IPS-15b (cell line): ENCODE results near the gene KCNQ2.

Experiments
- H3K27me3 ChIP-seq: one replicate; pipeline ENCODE4 v1.6.1; 2013; ENCODE audit warnings: low read length; ENCODE audit not compliant: control insufficient read depth, insufficient read depth
- H3K36me3 ChIP-seq: one replicate; pipeline ENCODE4 v1.6.1; 2013; ENCODE audit warnings: low read length; ENCODE audit not compliant: control insufficient read depth, insufficient read depth
- H3K4me1 ChIP-seq: one replicate; pipeline ENCODE4 v1.6.1; 2013; ENCODE audit warnings: mild to moderate bottlenecking, low read length; ENCODE audit not compliant: control insufficient read depth, insufficient read depth
- H3K4me3 ChIP-seq: one replicate; pipeline ENCODE4 v1.5.1; 2013; ENCODE audit warnings: low read depth, low read length
- H3K9ac ChIP-seq: one replicate; pipeline ENCODE4 v1.6.1; 2013; ENCODE audit warnings: low read depth, mild to moderate bottlenecking, low read length
- H3K9me3 ChIP-seq: one replicate; pipeline ENCODE4 v1.6.1; 2013; ENCODE audit warnings: mild to moderate bottlenecking, low read length; ENCODE audit not compliant: control insufficient read depth, insufficient read depth

The KCNQ2 gene

GRCh38 chr20:63430891-63431290 lies 41.6 kb downstream of the KCNQ2 start:
- Histone ChIP-seq H3K4me3 (no peak overlapping the region), H3K9ac (no peak overlapping the region), H3K27me3 (no peaks in the 10 kb centered on the region), H3K36me3 (no peaks in the 10 kb centered on the region), H3K9me3 (no peaks in the 10 kb centered on the region), H3K4me1 (peaks cover 2% of the 10 kb centered on the region)

DNA sequence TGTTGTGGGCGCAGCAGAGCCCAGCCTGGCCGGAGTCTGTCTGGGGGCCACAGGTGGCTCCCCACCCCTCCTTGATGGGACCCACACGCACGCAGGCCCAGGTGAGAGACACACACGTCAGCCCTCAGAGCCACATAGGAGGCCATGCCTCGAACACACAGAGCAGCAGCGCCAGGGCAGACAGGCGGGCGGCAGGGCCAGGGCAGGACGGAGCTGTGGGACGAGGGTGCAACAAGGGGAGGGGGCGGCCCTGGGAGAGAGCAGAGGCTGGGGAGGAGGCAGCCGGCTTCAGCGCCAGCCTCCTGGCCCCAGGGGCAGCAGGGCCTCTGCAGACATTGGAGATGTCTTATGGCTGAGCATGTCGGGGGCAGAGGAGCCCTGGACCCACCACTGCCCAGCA lies 42.5 kb downstream of the KCNQ2 start:
- Histone ChIP-seq H3K9me3 (no peaks in the 10 kb centered on the region), H3K36me3 (no peaks in the 10 kb centered on the region), H3K4me3 (no peak overlapping the region), H3K9ac (no peak overlapping the region), H3K4me1 (peaks cover 2% of the 10 kb centered on the region), H3K27me3 (no peaks in the 10 kb centered on the region)

GRCh38 chr20:63428906-63429575 lies 43.4 kb downstream of the KCNQ2 start:
- no peaks in the 10 kb centered on the region for H3K27me3 ChIP-seq
- no peaks in the 10 kb centered on the region for H3K9me3 ChIP-seq
- H3K4me3 ChIP-seq, result no peak overlapping the region

DNA sequence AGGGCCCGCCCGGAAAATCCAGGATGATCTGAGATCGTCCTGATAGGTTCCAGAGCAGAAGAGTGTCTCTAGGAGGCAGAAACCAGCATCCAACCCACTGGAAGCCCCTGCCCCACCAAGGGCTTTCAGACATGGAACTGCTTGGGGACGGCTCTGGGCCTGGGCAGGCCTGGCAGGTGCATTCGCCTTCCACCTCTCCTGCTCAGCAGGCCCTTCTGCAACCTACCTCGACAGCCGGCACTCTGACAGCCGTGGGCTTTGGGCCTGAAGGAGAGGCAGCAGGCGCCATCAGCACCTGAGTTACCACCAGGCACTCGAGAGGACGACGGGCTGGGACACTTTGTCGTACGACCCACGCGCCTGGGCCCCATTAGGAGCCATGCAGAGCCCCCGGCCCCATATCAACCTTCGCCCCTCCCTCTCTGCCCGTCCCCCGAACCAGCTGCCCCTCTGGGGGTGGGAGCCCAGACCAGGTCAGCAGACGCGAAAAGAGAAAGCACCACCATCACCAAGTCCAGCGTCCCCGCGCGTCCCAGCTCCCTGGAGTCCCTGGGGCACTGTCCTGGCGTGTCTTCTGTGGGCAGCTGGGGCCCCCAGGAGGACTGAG lies 44.6 kb downstream of the KCNQ2 start:
- H3K9me3 ChIP-seq, result no peaks in the 10 kb centered on the region
- H3K27me3 ChIP-seq, result no peaks in the 10 kb centered on the region
- H3K4me1 ChIP-seq, result no peaks in the 10 kb centered on the region
- no peak overlapping the region for H3K9ac ChIP-seq
- H3K4me3 ChIP-seq, result no peak overlapping the region
- no peaks in the 10 kb centered on the region for H3K36me3 ChIP-seq

More at GRCh38 chr20:63428906-63429575, 43.4 kb downstream of the KCNQ2 start:
- Histone ChIP-seq H3K4me1 (no peaks in the 10 kb centered on the region), H3K9ac (no peak overlapping the region), H3K36me3 (no peaks in the 10 kb centered on the region)

GRCh38 chr20:63427206-63427605 lies 45.2 kb downstream of the KCNQ2 start:
- no peaks in the 10 kb centered on the region for H3K36me3 ChIP-seq
- H3K9ac ChIP-seq, result no peak overlapping the region
- no peak overlapping the region for H3K4me3 ChIP-seq
- no peaks in the 10 kb centered on the region for H3K4me1 ChIP-seq
- H3K9me3 ChIP-seq, result no peaks in the 10 kb centered on the region
- no peaks in the 10 kb centered on the region for H3K27me3 ChIP-seq

DNA sequence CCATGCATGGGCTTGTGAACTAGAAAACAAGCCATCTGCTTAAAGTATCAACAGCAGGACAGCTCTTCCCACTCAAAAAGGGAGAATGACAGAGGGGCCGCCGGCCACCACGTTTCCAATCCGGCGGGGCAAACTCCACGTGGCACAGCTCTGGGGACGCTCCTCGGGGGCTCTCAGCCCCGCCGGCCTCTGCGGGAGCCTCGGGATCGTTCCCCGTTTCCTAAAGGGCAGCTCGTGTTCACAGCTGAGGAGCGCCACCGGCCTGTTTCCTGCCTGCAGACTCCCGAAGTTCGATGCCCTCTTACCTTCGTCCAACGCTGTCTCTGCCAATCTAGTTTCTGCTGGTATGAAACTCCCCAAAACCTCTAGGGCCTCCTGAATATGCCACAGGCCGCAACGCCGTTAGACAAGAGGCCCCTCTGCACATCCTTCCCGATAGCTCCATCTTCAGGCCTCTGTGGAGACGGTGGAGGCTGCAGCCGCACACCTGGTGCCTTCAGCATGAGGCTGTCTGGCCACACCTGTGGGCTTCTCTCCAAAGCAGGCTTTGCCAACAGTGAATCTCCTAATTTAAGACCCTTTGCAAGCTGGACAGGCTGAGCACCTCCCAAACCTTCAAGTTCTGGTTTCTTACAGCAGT lies 46.5 kb downstream of the KCNQ2 start:
- no peaks in the 10 kb centered on the region for H3K36me3 ChIP-seq
- no peaks in the 10 kb centered on the region for H3K9me3 ChIP-seq
- H3K4me1 ChIP-seq, result no peaks in the 10 kb centered on the region
- H3K9ac ChIP-seq, result no peak overlapping the region
- H3K27me3 ChIP-seq, result no peaks in the 10 kb centered on the region
- no peak overlapping the region for H3K4me3 ChIP-seq

- H3K4me1 ChIP-seq, result no peaks in the 10 kb centered on the region
- H3K36me3 ChIP-seq, result no peaks in the 10 kb centered on the region
- no peak overlapping the region for H3K4me3 ChIP-seq
- H3K9me3 ChIP-seq, result no peaks in the 10 kb centered on the region
- H3K27me3 ChIP-seq, result no peaks in the 10 kb centered on the region
- H3K9ac ChIP-seq, result no peak overlapping the region
Measured at GRCh38 chr20:63424613-63425012, 47.8 kb downstream of the KCNQ2 start.

DNA sequence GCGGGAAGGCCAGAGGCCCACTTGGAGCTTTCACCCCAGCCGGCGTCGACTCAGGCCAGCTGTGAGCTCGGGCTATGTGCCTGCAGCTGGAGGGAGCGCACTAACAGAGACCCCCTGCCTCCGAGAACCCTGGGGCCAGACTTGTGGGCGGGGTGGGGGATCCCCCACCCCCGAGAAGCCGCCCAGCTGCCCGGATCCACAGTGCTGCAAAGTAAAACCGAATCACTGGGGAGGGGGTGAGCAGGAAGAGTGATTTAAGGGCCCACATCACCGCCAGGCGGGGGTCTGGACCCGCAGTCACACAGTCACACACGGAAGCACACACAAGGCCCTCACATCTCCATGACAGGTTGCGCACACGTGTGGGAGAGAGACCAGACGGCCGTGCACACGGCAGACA lies 48.7 kb downstream of the KCNQ2 start:
- H3K4me1 ChIP-seq, result no peaks in the 10 kb centered on the region
- no peak overlapping the region for H3K9ac ChIP-seq
- no peak overlapping the region for H3K4me3 ChIP-seq
- H3K27me3 ChIP-seq, result no peaks in the 10 kb centered on the region
- no peaks in the 10 kb centered on the region for H3K9me3 ChIP-seq
- no peaks in the 10 kb centered on the region for H3K36me3 ChIP-seq

DNA sequence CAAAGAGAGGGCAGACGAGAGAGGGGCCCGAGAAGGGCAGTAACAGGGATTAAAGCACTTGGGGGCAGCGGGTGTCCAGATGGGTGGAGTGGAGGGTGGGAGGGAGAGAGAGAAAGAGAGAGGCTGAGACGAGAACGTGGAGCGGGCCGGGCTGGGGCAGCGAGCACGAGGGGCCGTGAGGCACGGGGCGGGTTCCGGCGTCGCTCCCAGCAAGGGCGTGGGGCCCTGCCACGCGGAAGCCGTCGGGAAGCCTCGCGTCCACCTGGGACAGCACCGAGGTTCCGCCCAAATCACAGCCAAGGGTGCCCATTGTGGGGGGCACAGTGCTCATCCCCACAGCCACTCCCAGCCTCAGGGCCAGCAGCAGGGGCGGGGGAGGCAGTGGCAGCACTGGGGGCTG lies 49.8 kb downstream of the KCNQ2 start:
- H3K27me3 ChIP-seq, result no peaks in the 10 kb centered on the region
- H3K4me1 ChIP-seq, result no peaks in the 10 kb centered on the region
- H3K9ac ChIP-seq, result no peak overlapping the region
- H3K9me3 ChIP-seq, result no peaks in the 10 kb centered on the region
- no peaks in the 10 kb centered on the region for H3K36me3 ChIP-seq
- no peak overlapping the region for H3K4me3 ChIP-seq

GRCh38 chr20:63421913-63422312 lies 50.5 kb downstream of the KCNQ2 start:
- no peaks in the 10 kb centered on the region for H3K9me3 ChIP-seq
- no peak overlapping the region for H3K4me3 ChIP-seq
- H3K36me3 ChIP-seq, result no peaks in the 10 kb centered on the region
- H3K27me3 ChIP-seq, result no peaks in the 10 kb centered on the region
- H3K9ac ChIP-seq, result no peak overlapping the region
- no peaks in the 10 kb centered on the region for H3K4me1 ChIP-seq

- Histone ChIP-seq H3K9me3 (no peaks in the 10 kb centered on the region), H3K9ac (no peak overlapping the region), H3K27me3 (no peaks in the 10 kb centered on the region), H3K36me3 (no peaks in the 10 kb centered on the region), H3K4me1 (no peaks in the 10 kb centered on the region), H3K4me3 (no peak overlapping the region)
Measured at GRCh38 chr20:63421094-63421692, 51.3 kb downstream of the KCNQ2 start.
